GM12865 (cell line): ENCODE measurements around the gene GABARAPL2.

ENCODE experiments used
- DNase-seq: peaks from one replicate; pipeline ENCODE4 v3.0.0; 2010; ENCODE audit warnings: low read depth
- H3K4me3 ChIP-seq: 2 replicates; pipeline ENCODE4 v1.5.1; 2011; ENCODE audit warnings: mild to moderate bottlenecking, low read depth, low read length, control low read depth
- TF ChIP-seq, protein P1 (sequence below): IDR thresholded peaks from 2 replicates; pipeline ENCODE4 v1.5.1; 2011; ENCODE audit warnings: low read length, control low read depth, low read depth, inconsistent platforms; ENCODE audit not compliant: insufficient read depth; ENCODE audit errors: missing control alignments

GABARAPL2 gene

DNA sequence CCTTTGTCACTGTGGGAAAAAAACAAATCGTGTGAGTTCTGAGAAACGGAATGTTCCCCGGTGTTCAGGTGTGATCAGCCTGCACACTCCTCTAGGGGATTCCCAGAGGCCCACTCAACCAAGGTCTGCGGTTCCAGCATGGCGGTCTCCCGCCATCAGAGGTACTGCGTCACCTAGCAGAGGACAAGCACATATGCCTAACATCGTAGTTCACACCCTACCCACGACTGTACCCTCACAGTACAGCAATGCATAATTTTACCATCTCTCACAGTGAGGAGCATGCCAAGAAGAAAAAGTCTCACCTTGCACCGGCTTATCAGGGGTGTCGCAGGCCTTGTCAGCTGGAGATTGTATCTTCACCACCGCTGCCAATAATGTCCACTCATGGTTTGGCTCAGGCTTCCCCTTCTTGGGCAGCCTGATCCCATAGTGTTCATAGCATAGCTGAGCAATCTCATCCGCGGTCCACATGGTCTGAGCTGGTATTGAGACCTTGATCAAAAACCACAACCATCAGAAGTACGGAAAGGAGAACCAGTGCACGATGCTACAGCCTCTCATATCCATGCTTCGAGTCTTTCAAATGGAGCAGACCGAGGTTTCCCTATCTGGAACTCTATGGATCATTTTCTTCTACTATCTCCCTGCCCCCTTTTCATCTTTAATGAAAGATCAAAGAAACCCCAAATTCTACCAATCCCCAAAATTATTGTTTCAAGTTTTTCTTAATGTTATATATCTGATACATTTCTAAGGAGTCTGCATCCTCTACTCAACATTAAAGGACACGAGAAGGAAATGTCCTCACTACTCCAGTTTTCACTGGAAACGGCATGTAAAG, 54.4 kb downstream of the GABARAPL2 start:
- TF ChIP-seq, protein P1, sequence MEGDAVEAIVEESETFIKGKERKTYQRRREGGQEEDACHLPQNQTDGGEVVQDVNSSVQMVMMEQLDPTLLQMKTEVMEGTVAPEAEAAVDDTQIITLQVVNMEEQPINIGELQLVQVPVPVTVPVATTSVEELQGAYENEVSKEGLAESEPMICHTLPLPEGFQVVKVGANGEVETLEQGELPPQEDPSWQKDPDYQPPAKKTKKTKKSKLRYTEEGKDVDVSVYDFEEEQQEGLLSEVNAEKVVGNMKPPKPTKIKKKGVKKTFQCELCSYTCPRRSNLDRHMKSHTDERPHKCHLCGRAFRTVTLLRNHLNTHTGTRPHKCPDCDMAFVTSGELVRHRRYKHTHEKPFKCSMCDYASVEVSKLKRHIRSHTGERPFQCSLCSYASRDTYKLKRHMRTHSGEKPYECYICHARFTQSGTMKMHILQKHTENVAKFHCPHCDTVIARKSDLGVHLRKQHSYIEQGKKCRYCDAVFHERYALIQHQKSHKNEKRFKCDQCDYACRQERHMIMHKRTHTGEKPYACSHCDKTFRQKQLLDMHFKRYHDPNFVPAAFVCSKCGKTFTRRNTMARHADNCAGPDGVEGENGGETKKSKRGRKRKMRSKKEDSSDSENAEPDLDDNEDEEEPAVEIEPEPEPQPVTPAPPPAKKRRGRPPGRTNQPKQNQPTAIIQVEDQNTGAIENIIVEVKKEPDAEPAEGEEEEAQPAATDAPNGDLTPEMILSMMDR: no peak
- peak; percentile 65 for DNase-seq
- H3K4me3 ChIP-seq: 0 out of 2 replicates have a peak overlapping the region, but pooled peaks have one; percentile 1

DNA sequence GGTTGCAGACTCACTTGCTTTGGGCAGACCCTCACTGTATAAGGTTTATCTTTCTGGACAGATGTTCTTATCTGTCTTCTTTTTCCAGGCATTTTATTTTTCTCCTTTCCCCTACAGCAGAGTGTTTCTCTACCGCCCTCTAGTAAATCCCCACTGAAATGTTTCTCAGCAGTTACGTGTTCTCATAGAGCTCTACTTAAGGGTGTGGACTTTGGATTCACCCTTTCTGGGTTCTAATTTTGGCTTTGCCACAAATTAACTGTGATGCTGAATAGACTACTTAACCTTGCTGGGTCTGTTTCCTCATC, 54.9 kb downstream of the GABARAPL2 start:
- peak overlapping the region; percentile 79 for H3K4me3 ChIP-seq
- TF ChIP-seq, protein P1: peak; percentile 57
- peak; percentile 61 for DNase-seq

DNA sequence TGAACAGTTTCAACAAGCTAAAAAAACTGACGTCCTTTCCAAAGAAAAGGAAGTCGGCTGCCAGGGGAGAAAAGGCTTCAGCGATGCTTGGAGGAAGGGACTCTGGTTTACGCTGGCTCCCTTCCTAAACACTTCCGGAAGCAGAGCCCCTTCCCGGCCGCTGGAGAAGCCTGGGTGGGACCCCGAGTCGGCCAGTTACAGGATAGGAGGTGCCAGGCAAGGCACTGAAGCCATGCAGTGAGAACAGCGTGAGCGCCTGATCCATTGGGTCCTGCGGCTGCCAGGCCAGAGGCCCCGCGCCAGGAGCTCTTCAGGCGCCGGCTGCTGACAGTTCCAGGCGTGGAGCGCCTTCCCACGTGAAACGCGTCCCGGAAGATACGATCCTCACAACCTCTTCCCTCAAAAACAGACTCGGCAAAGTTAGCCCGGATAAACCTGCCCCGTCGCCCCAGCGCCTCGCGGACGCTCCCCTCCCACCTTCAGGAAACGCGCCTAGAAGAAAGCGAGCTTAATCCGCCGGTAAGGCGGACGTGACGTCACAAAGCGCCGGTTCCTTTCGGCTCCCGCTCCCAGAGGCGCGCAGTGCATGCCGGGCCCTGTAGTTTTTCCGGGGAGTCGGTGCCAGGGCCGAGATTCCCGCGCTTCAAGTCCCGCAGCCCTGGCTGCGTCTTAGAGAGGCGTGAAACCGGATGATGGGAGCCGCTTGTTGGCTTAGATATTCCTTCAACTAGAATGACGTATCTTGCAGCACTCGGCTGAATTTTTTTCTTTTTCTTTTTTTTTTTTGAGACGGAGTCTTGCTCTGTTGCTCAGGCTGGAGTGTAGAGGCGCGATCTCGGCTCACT, 56.8 kb downstream of the GABARAPL2 start, which contains the start of gene ADAT1:
Gene ADAT1, minus strand, starts transcription at position 521 of the 845 bp plus-strand sequence. CDS start 2,482 bp downstream, outside the sequence.
- peak within 1 kb of the TSS; percentile 79 for H3K4me3 ChIP-seq
- TF ChIP-seq, protein P1: no peak
- peak; percentile 98 for DNase-seq

DNA sequence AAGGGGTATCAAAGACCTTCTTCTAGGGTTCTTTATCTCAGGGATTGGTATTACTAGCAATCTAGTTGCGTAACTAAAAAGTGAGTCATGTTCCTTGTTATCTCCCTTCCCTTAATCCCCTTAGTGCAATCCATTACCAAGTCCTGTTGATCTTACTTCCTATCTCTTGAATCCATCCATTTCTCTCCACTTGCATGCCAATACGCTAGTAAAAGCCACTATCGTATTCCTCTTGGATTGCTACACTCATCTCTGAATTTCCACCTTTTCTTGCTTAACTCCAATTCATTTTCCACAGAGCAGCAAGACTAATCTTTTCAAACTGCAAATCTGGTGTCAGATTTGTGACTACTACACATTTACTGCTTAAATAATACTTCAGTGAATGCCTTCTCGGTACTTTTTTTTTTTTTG, 58.7 kb downstream of the GABARAPL2 start:
- DNase-seq: no peak

DNA sequence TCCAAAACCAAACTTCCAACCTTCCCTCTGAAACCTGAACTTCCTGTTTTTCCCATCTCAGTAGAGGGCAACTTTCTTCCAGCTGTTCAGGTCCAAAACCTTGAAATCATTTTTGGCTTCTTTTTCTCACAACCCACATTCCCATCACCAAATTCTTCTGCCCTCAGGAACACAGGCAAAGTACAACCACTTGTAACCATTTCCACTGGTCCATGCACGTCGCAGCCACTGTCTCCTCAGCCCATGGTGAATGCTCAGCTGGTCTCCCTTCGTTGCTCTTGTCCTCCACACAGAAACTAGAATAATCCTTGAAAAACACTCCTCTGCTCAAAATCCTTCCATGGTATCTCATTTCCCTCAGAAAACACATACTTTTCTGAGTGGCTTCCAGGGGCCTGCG, 60.6 kb downstream of the GABARAPL2 start:
- DNase-seq: no peak
- TF ChIP-seq, protein P1: no peak
- no peak overlapping the region for H3K4me3 ChIP-seq

More for the DNA sequence above, 58.7 kb downstream of the GABARAPL2 start:
- H3K4me3 ChIP-seq: no peak overlapping the region
- TF ChIP-seq, protein P1: no peak
